Ishikawa (cell line): ENCODE measurements around the gene PEX26.

Experiments
- CEBPB ChIP-seq: IDR thresholded peaks from 2 replicates; pipeline ENCODE4 v1.6.1; 2012
- EGR1 ChIP-seq: IDR thresholded peaks from 2 replicates; pipeline ENCODE4 v1.6.1; 2012
- EP300 ChIP-seq: IDR thresholded peaks from 2 replicates; pipeline ENCODE4 v1.6.1; 2012; ENCODE audit warnings: borderline replicate concordance
- NFIC ChIP-seq: IDR thresholded peaks from 2 replicates; pipeline ENCODE4 v1.6.1; 2012
- RAD21 ChIP-seq: IDR thresholded peaks from 2 replicates; pipeline ENCODE4 v1.6.1; 2012; ENCODE audit warnings: low read depth
- TAF1 ChIP-seq: IDR thresholded peaks from 2 replicates; pipeline ENCODE4 v1.6.1; 2012; ENCODE audit warnings: low read depth, mild to moderate bottlenecking
- TEAD4 ChIP-seq: IDR thresholded peaks from 2 replicates; pipeline ENCODE4 v1.6.1; 2012
- YY1 ChIP-seq: IDR thresholded peaks from 2 replicates; pipeline ENCODE4 v1.6.1; 2012; ENCODE audit warnings: low read depth
- TF ChIP-seq, protein P1 (sequence below): IDR thresholded peaks from 2 replicates; pipeline ENCODE4 v1.6.1; 2012
- TF ChIP-seq, protein P2 (sequence below): IDR thresholded peaks from 2 replicates; pipeline ENCODE4 v1.6.1; 2012; ENCODE audit warnings: low read depth, mild to moderate bottlenecking
- TF ChIP-seq, protein P3 (sequence below): IDR thresholded peaks from 2 replicates; pipeline ENCODE4 v1.6.1; 2012

DNA sequence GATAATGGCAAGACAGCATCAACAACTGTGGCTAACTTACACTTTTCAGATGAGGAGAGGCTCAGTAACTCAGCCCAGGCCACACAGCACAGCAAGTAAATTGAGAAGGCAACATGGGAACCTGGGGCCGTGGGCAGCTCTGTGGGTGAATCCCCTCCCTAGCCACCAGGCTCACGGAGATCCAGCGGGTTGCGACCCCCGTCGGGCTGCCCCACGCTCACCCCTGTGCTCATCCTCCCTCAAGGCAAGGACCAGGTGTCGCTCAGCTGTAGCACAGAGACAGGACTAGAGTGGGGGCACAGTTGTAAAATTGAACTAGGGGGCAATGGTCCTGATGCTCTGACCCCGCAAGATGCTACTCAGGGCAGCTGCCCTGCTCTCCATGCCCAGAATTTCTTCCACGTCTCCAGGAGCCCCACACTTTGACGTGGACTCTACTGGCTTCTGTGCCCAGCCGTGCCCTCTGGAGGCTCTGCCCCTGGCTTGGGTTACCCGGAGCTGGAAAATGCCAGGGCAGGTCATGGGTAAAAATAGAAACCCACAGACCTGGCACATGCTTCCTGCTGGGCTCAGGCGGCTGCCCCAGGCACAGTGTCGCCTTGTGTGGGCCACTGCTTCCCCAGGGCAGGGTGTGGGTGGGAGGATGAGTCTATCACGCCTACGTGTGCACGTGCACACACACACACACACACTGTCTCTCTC is 41.8 kb downstream of the PEX26 start:
- TF ChIP-seq TAF1, result no peak
- no peak for TF ChIP-seq CEBPB
- no peak for TF ChIP-seq EP300
- TF ChIP-seq, protein P1, sequence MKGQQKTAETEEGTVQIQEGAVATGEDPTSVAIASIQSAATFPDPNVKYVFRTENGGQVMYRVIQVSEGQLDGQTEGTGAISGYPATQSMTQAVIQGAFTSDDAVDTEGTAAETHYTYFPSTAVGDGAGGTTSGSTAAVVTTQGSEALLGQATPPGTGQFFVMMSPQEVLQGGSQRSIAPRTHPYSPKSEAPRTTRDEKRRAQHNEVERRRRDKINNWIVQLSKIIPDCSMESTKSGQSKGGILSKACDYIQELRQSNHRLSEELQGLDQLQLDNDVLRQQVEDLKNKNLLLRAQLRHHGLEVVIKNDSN, result no peak
- TF ChIP-seq RAD21, result no peak
- TF ChIP-seq EGR1, result no peak
- TF ChIP-seq YY1, result no peak
- TF ChIP-seq, protein P2, sequence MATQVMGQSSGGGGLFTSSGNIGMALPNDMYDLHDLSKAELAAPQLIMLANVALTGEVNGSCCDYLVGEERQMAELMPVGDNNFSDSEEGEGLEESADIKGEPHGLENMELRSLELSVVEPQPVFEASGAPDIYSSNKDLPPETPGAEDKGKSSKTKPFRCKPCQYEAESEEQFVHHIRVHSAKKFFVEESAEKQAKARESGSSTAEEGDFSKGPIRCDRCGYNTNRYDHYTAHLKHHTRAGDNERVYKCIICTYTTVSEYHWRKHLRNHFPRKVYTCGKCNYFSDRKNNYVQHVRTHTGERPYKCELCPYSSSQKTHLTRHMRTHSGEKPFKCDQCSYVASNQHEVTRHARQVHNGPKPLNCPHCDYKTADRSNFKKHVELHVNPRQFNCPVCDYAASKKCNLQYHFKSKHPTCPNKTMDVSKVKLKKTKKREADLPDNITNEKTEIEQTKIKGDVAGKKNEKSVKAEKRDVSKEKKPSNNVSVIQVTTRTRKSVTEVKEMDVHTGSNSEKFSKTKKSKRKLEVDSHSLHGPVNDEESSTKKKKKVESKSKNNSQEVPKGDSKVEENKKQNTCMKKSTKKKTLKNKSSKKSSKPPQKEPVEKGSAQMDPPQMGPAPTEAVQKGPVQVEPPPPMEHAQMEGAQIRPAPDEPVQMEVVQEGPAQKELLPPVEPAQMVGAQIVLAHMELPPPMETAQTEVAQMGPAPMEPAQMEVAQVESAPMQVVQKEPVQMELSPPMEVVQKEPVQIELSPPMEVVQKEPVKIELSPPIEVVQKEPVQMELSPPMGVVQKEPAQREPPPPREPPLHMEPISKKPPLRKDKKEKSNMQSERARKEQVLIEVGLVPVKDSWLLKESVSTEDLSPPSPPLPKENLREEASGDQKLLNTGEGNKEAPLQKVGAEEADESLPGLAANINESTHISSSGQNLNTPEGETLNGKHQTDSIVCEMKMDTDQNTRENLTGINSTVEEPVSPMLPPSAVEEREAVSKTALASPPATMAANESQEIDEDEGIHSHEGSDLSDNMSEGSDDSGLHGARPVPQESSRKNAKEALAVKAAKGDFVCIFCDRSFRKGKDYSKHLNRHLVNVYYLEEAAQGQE, result no peak
- TF ChIP-seq, protein P3, sequence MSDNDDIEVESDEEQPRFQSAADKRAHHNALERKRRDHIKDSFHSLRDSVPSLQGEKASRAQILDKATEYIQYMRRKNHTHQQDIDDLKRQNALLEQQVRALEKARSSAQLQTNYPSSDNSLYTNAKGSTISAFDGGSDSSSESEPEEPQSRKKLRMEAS, result no peak
- no peak for TF ChIP-seq TEAD4
- no peak for TF ChIP-seq NFIC
